IMR-90 (cell line): ENCODE measurements around the gene ANK3. TPM values are rescaled to one million over a fixed set of nuclear protein-coding genes. Genes with fewer than 3 reads are reported as not detected.

Experiments
- ATAC-seq: fragments of 200-7000 bp; cut with Tn5 transposase; 2 replicates; pipeline ENCODE4 v1.9.1; 2020; ENCODE audit warnings: low read depth, mild to moderate bottlenecking, moderate library complexity
- BruUV-seq: library from RNA; stranded (reverse); fragments of 400-500 nt; replicated peaks from 2 replicates; lab custom pipeline; 2021; lab: Mats Ljungman, UMichigan
- CTCF ChIA-PET: fragments of 300-600 bp; formaldehyde crosslinking; extraction: SDS; loops from one replicate; lab custom pipeline; 2021; ENCODE audit warnings: antibody characterized with exemption; lab: Yijun Ruan, JAX
- POLR2A ChIA-PET: fragments of 300-600 bp; sonication (Branson Sonifier 250); formaldehyde crosslinking; loops from one replicate; lab custom pipeline; 2022; ENCODE audit warnings: antibody characterized with exemption; ENCODE audit not compliant: unreplicated experiment; lab: Charles Lee
- DNase-seq: peaks from one replicate; pipeline ENCODE4 v3.0.0; 2013
- H2AFZ ChIP-seq: replicated peaks from 2 replicates; pipeline ENCODE3; 2013; ENCODE audit warnings: low read length, mild to moderate bottlenecking; ENCODE audit not compliant: poor library complexity
- H2AK5ac ChIP-seq: 2 replicates; pipeline ENCODE4 v1.6.1; 2013; ENCODE audit warnings: low read depth, low read length, inconsistent platforms
- H2AK9ac ChIP-seq: replicated peaks from 2 replicates; pipeline ENCODE3; 2013; ENCODE audit warnings: mild to moderate bottlenecking, low read depth, low read length, moderate library complexity; ENCODE audit not compliant: poor library complexity
- H2BK120ac ChIP-seq: 2 replicates; pipeline ENCODE4 v1.6.1; 2013; ENCODE audit warnings: low read depth, low read length, inconsistent platforms
- H2BK15ac ChIP-seq: 3 replicates; pipeline ENCODE4 v1.6.1; 2013; ENCODE audit warnings: low read depth, low read length, inconsistent platforms
- H2BK20ac ChIP-seq: 2 replicates; pipeline ENCODE4 v1.6.1; 2013; ENCODE audit warnings: low read depth, mild to moderate bottlenecking, inconsistent platforms, low read length, moderate library complexity
- H2BK5ac ChIP-seq: 2 replicates; pipeline ENCODE4 v1.6.1; 2013; ENCODE audit warnings: mild to moderate bottlenecking, low read depth, low read length, inconsistent platforms; ENCODE audit not compliant: poor library complexity, severe bottlenecking
- H3K14ac ChIP-seq: replicated peaks from 2 replicates; pipeline ENCODE4 v1.6.1; 2013; ENCODE audit warnings: low read depth, low read length, inconsistent platforms
- H3K18ac ChIP-seq: 2 replicates; pipeline ENCODE4 v1.6.1; 2013; ENCODE audit warnings: low read depth, low read length, control low read depth
- H3K23ac ChIP-seq: 2 replicates; pipeline ENCODE4 v1.6.1; 2013; ENCODE audit warnings: low read depth, low read length, inconsistent platforms
- H3K27ac ChIP-seq: 2 replicates; pipeline ENCODE4 v1.5.1; 2013; ENCODE audit warnings: mild to moderate bottlenecking, control low read depth, low read length; ENCODE audit not compliant: insufficient read depth
- H3K27me3 ChIP-seq: 2 replicates; pipeline ENCODE4 v1.6.1; 2013; ENCODE audit warnings: low read length; ENCODE audit not compliant: control insufficient read depth, insufficient read depth
- H3K36me3 ChIP-seq: 2 replicates; pipeline ENCODE4 v1.6.1; 2013; ENCODE audit warnings: low read length, mixed read lengths; ENCODE audit not compliant: control insufficient read depth, insufficient read depth
- H3K4ac ChIP-seq: 2 replicates; pipeline ENCODE4 v1.6.1; 2013; ENCODE audit warnings: low read depth, low read length, inconsistent platforms
- H3K4me1 ChIP-seq: 2 replicates; pipeline ENCODE4 v1.6.1; 2013; ENCODE audit warnings: low read length, mixed read lengths; ENCODE audit not compliant: control insufficient read depth, insufficient read depth
- H3K4me2 ChIP-seq: 2 replicates; pipeline ENCODE4 v1.6.1; 2013; ENCODE audit warnings: low read depth, mild to moderate bottlenecking, control low read depth, low read length, moderate library complexity
- H3K4me3 ChIP-seq: 2 replicates; pipeline ENCODE4 v1.5.1; 2013; ENCODE audit warnings: low read depth, mild to moderate bottlenecking, control low read depth, low read length, moderate library complexity; ENCODE audit not compliant: insufficient read depth
- H3K56ac ChIP-seq: 2 replicates; pipeline ENCODE4 v1.6.1; 2013; ENCODE audit warnings: low read length, inconsistent platforms; ENCODE audit not compliant: insufficient read depth; ENCODE audit errors: extremely low read depth
- H3K79me1 ChIP-seq, 2 experiments: 2 replicates each; pipeline ENCODE4 v1.6.1; 2013; ENCODE audit warnings: low read length in 2 of 2, inconsistent platforms in 1 of 2, low read depth in 1 of 2
- H3K9ac ChIP-seq: 2 replicates; pipeline ENCODE4 v1.6.1; 2013; ENCODE audit warnings: low read depth, low read length, control low read depth
- H3K9me1 ChIP-seq: 2 replicates; pipeline ENCODE4 v1.6.1; 2013; ENCODE audit warnings: low read length, inconsistent platforms; ENCODE audit not compliant: insufficient read depth
- H3K9me3 ChIP-seq: 2 replicates; pipeline ENCODE4 v1.6.1; 2013; ENCODE audit warnings: low read length; ENCODE audit not compliant: control insufficient read depth, insufficient read depth
- H4K20me1 ChIP-seq: 2 replicates; pipeline ENCODE4 v1.6.1; 2013; ENCODE audit warnings: low read length, inconsistent platforms; ENCODE audit not compliant: insufficient read depth
- H4K5ac ChIP-seq: 2 replicates; pipeline ENCODE4 v1.6.1; 2013; ENCODE audit warnings: mild to moderate bottlenecking, low read depth, low read length, control low read depth
- H4K8ac ChIP-seq, 2 experiments: 2 replicates each; pipeline ENCODE4 v1.6.1; 2013; ENCODE audit warnings: low read depth in 2 of 2, low read length in 2 of 2, control low read depth in 1 of 2, inconsistent platforms in 1 of 2
- H4K91ac ChIP-seq: 2 replicates; pipeline ENCODE4 v1.6.1; 2013; ENCODE audit warnings: low read depth, low read length, inconsistent platforms; ENCODE audit not compliant: insufficient read depth
- CEBPB ChIP-seq: IDR thresholded peaks from 2 replicates; pipeline ENCODE4 v1.6.1; 2012; ENCODE audit warnings: low read depth, low read length, improper control_type of control experiment
- POLR2A ChIP-seq: IDR thresholded peaks from 2 replicates; pipeline ENCODE4 v1.6.1; 2012; ENCODE audit warnings: mild to moderate bottlenecking, low read depth, low read length
- WGBS, 2 experiments: methylation state at CpG; one replicate each; pipeline versions ENCODE4 v1.1.5 to v1.1.7; 2013; ENCODE audit warnings: missing lambda C conversion rate in 2 of 2; ENCODE audit not compliant: insufficient read length in 1 of 2; ENCODE audit errors: extremely low coverage in 2 of 2; 5-methylcytosine and 5-hydroxymethylcytosine counted together
- dilution Hi-C: fragments of 300-500 bp; cut with HindIII; formaldehyde crosslinking; loops from one replicate; pipeline ENCODE4 v1.14.3; 2018; ENCODE audit warnings: low sequenced_read_pairs; ENCODE audit not compliant: unreplicated experiment
- in situ Hi-C: fragments of 300-500 bp; cut with MboI; formaldehyde crosslinking; loops from 3 replicates; pipeline ENCODE4 v1.14.3; 2019; ENCODE audit warnings: low sequenced_read_pairs, inconsistent platforms, mixed read lengths
- intact Hi-C: fragments of 100-400 bp; cut with micrococcal nuclease; formaldehyde crosslinking; loops from 2 replicates; pipeline ENCODE4 v1.10.0; 2022
- polyA plus RNA-seq, 3 experiments: library from polyadenylated mRNA; depleted of rRNA; stranded (reverse); fragments of >200 nt; gene quantifications; 2 replicates each; pipeline ENCODE4 v1.2.3, GENCODE V29; 2012; ENCODE audit warnings: low replicate concordance in 1 of 3
- total RNA-seq: library from RNA; depleted of rRNA; stranded (reverse); fragments of >200 nt; gene quantifications from 2 replicates; pipeline ENCODE4 v1.2.3, GENCODE V29; 2012

ANK3 gene
- total and polyA plus RNA-seq, 2 of the 4 experiments (the other 2 are of a cell fraction): 0.63 to 1.8 TPM

DNA sequence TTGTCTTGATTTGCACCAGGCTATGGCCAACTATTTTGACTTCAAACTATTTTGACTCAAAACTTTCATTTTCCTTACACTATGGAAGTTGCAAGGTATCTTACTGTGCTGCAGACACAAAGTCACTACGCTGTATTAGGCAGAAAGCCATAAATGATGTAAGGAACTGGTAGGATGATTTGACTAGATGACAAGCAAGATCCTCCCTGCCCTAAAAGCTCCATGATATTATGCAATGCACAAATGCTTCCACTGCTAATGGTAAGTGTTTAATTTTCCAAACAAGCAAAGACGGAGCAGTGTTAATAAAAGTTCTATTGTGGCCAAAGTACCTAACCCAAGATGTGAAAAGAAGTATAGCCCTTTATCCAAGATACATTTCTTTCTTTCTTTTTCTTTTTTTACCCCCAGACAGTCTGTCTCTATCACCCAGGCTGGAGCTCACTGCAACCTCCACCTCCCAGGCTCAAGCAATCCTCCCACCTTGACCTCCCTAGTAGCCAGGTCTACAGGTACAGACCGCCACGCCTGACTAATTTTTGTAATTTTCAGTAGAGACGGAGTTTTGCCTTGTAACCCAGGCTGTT is 98.2 kb downstream of the ANK3 start:
- intact Hi-C loops: no loop called here
- no peak overlapping the region for H3K23ac ChIP-seq
- H3K9me3 ChIP-seq: no peaks in the 10 kb centered on the region
- no peak overlapping the region for H3K9ac ChIP-seq
- no peak overlapping the region for H2BK20ac ChIP-seq
- 100% methylated on average over 3 of the region's 5 CpGs; no CpG with 5 or more reads in 1 of the 2 experiments for WGBS, 2 experiments
- no peak overlapping the region for H4K5ac ChIP-seq
- TF ChIP-seq POLR2A (no peak), CEBPB (peak; percentile 29; the same call in 1 of the 2 replicates)
- no peak overlapping the region for H2BK5ac ChIP-seq
- no peaks in the 10 kb centered on the region for H3K9me1 ChIP-seq
- no peak overlapping the region for H3K4ac ChIP-seq
- H3K14ac ChIP-seq: no peak overlapping the region
- H3K4me2 ChIP-seq: no peak overlapping the region
- no peak overlapping the region for H3K27ac ChIP-seq
- in situ Hi-C loops: no loop called here
- no peak overlapping the region for H3K56ac ChIP-seq
- no TSS peak for BruUV-seq
- CTCF ChIA-PET: no interaction called here
- no peak overlapping the region for H4K91ac ChIP-seq
- H3K36me3 ChIP-seq: no peaks in the 10 kb centered on the region
- H3K4me1 ChIP-seq: 0 out of 2 replicates have a peak, but pooled peaks cover 2% of the 10 kb centered on the region
- H2AK5ac ChIP-seq: no peak overlapping the region
- POLR2A ChIA-PET: no interaction called here
- H3K4me3 ChIP-seq: no peak overlapping the region
- no peaks in the 10 kb centered on the region for H4K20me1 ChIP-seq
- no peak overlapping the region for H2BK15ac ChIP-seq
- H3K27me3 ChIP-seq: no peaks in the 10 kb centered on the region
- no peak for DNase-seq
- no peak overlapping the region for H3K18ac ChIP-seq
- H4K8ac ChIP-seq: no peak overlapping the region
- no peak for ATAC-seq
- H2AK9ac ChIP-seq: no peak overlapping the region
- H3K79me1 ChIP-seq: no peaks in the 10 kb centered on the region
- H2AFZ ChIP-seq: no peak overlapping the region
- dilution Hi-C loops: no loop called here
- no peak overlapping the region for H2BK120ac ChIP-seq
